ENCODE data around the gene DAZAP2. TPM values are rescaled to one million over a fixed set of nuclear protein-coding genes. Genes with fewer than 3 reads are reported as not detected.

Gene DAZAP2
- total and polyA plus RNA-seq, 9 of the 15 experiments (the other 6 are each of a cell fraction or from before 2014, with no cell fraction given), result 116 to 668 (median 227) TPM

- TF ChIP-seq ID3 (CRISPR knock-in tag; IDR thresholded peaks at IDR 0.05), result no peak
- TF ChIP-seq ID3 (tag; IDR thresholded peaks at IDR 0.05), result no peak
- no peak for TF ChIP-seq ZBED1 (IDR thresholded peaks at IDR 0.05)
- no peak for TF ChIP-seq MCM5 (IDR thresholded peaks at IDR 0.05; ENCODE audit: low read depth)
- no peak for TF ChIP-seq MYBL2 (IDR thresholded peaks at IDR 0.05; ENCODE audit: low read depth)
- TF ChIP-seq MYBL2 (CRISPR knock-in tag; IDR thresholded peaks at IDR 0.05; ENCODE audit: borderline replicate concordance), result no peak
- no peak for TF ChIP-seq HES1 (IDR thresholded peaks at IDR 0.05; ENCODE audit: low read depth)
- TF ChIP-seq NKRF (IDR thresholded peaks at IDR 0.05; ENCODE audit: borderline replicate concordance), result 0 out of 2 replicates have a peak, but pooled peaks have one; percentile 30
- no peak for TF ChIP-seq CGGBP1 (CRISPR knock-in tag; IDR thresholded peaks at IDR 0.05)
- no peak for TF ChIP-seq ZNF449 (CRISPR knock-in tag; IDR thresholded peaks at IDR 0.05)
- no peak for TF ChIP-seq DEAF1 (CRISPR knock-in tag; IDR thresholded peaks at IDR 0.05)
- 0 out of 2 replicates have a peak, but pooled peaks have one; percentile 16 for TF ChIP-seq ZNF740 (CRISPR knock-in tag; IDR thresholded peaks at IDR 0.05)
- peak in 1 of 2 experiments; percentile 94; a peak in 1 of 4 replicates for TF ChIP-seq ZNF740 (tag; IDR thresholded peaks at IDR 0.05)
- peak in 1 of 2 experiments; percentile 19; a peak in 1 of 4 replicates for TF ChIP-seq HDAC1 (IDR thresholded peaks at IDR 0.05)
- TF ChIP-seq TCF3 (CRISPR knock-in tag; IDR thresholded peaks at IDR 0.05), result 0 out of 2 replicates have a peak, but pooled peaks have one; percentile 12
- no peak for TF ChIP-seq KDM5B (IDR thresholded peaks at IDR 0.05; ENCODE audit: insufficient replicate concordance, low read depth, low read length)
- no peak for TF ChIP-seq EWSR1 (IDR thresholded peaks at IDR 0.05; ENCODE audit: borderline replicate concordance, low read depth, partially characterized antibody)
- TF ChIP-seq HDAC2 (IDR thresholded peaks at IDR 0.05), result peak; percentile 57; the same call in 1 of the 2 replicates
These were observed 21.3 kb upstream of the DAZAP2 start (continued) for GRCh38 chr12:51217133-51217967.

Measured in K562 (cell line).